Astrocyte (in vitro differentiated cells and primary cell): ENCODE data around the gene SLFN14.

Experiments used
- EZH2 ChIP-seq: IDR thresholded peaks from 2 replicates; pipeline ENCODE4 v1.6.1; 2012; ENCODE audit warnings: mild to moderate bottlenecking, low read length, inconsistent platforms; ENCODE audit not compliant: insufficient read depth
- TF ChIP-seq, protein P1 (sequence below): IDR thresholded peaks from 2 replicates; pipeline ENCODE4 v1.5.1; 2011; ENCODE audit warnings: low read depth, mild to moderate bottlenecking, inconsistent platforms, low read length, moderate library complexity; ENCODE audit not compliant: insufficient read depth

DNA sequence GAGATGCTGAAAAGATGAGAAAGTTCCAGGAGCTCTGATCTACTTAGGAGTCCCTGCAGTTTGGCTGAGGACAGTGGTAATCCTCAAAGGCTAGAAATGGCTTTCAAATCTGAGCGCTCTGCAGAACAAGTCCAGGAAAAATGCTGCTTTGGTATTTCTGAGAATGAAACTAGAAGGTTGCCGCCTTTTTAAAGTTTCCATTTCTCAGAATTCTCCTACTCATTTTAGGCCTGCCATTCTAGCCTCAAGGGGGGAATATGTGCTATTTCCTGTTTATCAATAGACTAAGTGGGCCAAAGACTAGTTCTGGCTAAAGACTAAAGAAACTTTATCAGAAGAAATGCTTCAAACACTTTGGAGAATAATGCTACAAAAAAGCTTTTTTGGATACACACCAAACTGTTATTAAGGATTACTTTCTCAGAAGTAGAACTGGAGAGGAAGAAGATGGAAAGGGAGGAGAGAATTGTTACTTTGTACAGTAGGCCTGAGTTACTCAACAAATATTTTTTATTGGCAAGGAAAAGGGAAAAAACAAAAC is 22.9 kb downstream of the SLFN14 start, which contains the start of gene SLFN12L:
- TF ChIP-seq, protein P1, sequence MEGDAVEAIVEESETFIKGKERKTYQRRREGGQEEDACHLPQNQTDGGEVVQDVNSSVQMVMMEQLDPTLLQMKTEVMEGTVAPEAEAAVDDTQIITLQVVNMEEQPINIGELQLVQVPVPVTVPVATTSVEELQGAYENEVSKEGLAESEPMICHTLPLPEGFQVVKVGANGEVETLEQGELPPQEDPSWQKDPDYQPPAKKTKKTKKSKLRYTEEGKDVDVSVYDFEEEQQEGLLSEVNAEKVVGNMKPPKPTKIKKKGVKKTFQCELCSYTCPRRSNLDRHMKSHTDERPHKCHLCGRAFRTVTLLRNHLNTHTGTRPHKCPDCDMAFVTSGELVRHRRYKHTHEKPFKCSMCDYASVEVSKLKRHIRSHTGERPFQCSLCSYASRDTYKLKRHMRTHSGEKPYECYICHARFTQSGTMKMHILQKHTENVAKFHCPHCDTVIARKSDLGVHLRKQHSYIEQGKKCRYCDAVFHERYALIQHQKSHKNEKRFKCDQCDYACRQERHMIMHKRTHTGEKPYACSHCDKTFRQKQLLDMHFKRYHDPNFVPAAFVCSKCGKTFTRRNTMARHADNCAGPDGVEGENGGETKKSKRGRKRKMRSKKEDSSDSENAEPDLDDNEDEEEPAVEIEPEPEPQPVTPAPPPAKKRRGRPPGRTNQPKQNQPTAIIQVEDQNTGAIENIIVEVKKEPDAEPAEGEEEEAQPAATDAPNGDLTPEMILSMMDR = no peak
- no peak for TF ChIP-seq EZH2
